GM19238 (cell line): ENCODE results near the gene KLRC3.
"Not testable (repeated sequence)": the region's sequence is repeated elsewhere in the genome, so short reads cannot be mapped to it uniquely, and the experiment has no call there.

Experiments used
- DNase-seq: peaks from one replicate; pipeline ENCODE4 v3.0.0; 2011; ENCODE audit warnings: low spot score; ENCODE audit not compliant: insufficient read length

KLRC3 gene

DNA sequence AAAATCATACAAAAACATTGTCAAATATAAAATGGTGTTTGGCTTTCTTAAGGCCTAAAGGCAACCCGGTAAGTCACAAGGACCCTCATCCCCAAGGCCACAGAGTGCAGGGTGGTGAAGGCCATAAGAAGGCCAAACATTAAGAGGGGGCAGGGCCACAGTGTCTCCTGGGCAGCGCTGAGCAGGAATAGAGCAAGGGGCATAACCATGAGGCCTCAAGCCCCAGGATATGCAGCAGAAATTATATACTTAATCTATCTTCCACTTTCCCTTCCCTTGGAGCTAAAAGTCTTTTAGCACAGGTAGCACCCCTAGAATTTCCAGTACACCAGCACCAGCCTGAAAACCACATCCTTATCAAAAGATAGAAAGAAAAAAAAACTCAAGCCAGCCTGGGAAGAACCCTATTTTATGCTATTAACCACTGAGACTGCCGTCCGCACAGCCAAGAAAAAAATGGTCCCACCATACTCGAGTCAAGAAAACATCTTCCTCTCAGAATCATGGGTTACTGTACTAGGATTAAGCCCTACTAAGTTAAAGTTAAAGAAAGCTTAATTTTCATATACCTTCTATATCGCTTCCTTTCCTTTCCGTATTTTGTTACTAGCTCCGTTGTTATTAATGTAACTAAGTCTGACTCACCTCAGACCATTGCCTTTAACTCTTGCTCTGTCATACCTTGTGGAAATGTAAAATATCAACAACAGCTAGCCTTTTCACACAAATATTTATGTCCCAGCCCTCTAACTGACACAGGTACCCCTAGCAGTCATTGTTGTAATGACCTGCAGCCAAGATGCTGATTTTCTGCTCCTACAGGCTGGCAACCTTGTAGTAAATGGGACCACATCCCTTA lies 50.6 kb downstream of the KLRC3 start:
- no peak for DNase-seq

DNA sequence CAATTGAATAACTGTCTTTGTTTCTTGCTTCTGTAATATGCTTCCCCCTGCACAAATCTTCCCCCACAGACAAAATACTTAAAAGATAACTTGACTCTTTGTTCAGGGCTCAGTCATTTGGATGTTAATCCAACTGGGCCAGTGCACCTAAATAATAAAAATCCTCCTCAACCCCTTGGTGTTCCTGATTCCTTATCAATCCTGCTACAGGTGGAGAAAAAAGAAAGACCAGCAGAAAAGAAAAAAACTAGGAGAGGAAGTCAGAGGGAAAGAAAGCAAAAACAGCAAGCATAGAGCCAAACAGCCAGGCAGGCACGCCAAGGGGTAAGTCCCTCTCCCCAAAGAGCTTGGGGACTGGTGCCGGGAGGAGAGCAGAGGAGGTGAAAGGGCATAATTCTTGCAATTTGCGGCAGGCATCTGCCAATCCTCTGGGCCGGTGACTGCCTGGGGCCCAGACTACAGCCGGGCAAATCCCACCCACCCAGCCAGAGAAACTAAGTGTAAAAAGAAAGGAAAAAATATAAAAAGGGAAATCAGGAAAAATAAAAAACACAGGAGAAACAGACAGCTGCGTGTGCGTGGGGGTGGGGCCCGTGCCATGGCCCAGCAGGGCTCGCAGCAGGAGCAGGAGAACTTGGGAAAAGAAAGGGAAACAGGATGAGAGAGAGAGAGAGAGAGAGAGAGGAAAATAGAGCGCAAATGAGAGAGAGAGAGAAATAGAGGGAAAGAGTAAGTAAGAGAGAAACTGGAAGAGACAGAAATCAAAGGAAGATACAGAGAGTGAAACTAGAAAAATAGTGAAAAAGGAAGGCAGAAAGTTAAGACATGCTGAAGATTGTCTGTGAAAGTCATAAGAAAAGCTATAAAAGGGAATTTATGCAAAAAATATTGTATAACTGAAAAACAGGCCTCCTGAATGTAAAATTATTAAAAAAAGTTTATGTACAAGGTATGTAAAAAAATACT lies 51.9 kb downstream of the KLRC3 start:
- DNase-seq, result no peak

DNA sequence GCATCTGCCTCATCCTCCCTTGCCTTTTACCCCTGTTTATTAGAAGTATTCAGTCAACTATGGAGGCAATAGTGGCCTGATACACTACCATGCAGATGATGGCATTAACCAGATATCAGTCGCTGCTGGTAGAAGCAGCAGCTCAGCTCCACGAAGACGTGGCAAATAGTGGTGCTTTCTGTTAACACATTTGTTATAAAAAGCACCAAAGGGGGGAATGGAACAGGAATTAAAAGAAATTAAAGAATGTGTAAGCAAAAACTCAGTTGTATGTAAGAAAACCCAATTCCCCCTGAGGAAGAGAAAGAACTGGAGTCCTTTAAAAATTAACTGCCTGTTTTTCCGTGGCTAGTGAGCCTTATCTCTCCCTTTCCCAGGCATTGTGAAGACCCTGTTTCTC lies 52.7 kb downstream of the KLRC3 start:
- not testable (repeated sequence) for DNase-seq

DNA sequence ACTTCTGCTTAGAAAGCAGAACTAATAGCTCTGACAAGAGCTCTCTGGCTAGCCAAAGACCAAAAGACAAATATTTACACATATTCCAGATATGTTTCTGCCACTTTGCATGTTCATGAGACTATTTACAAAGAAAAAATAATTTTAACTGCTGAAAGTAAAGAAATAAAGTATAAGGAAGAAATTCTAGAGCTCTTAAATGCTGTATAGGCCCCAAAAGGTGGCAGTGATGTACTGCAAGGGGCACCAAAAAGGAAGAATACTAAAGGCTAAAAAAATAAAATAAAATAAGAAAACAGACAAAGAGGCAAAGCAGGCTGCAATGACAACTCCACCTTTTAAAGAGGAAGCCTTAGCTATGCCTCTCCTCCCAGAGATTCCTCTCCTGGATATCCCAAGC lies 53.5 kb downstream of the KLRC3 start:
- no peak for DNase-seq

DNA sequence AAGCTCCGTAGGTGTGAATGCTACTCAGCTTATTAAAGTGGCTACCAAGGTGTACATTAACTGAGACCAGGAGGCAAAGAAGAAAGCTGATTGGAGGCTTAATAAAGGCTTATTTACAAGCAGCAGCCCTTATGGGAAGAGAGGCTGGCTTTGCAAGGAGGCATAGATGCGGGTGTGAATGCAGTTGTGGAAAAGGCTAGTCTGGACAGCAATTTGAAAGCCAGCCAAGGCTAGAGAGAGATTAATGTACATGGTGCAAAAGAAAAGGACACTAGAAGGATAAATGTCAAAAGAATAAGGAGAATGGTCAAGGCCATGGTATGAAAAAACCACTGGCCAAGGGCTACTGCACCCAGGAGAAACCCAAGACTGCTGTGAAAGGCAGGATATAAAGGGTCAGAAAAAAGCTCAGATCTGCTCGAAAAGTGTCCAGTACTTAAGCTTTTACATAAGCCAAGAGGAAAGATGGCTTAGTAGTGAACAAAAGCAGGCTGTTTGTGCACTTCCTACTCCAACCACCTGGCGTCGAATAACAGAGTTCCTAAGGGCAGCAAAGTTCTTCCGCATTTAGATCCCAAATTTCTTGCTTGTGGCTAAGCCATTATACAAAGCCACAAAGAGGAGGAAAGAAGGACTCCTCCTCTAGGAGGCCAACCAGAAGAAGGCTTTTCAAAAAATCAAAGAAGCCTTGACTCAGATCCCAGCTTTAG lies 54.5 kb downstream of the KLRC3 start:
- DNase-seq, result no peak

DNA sequence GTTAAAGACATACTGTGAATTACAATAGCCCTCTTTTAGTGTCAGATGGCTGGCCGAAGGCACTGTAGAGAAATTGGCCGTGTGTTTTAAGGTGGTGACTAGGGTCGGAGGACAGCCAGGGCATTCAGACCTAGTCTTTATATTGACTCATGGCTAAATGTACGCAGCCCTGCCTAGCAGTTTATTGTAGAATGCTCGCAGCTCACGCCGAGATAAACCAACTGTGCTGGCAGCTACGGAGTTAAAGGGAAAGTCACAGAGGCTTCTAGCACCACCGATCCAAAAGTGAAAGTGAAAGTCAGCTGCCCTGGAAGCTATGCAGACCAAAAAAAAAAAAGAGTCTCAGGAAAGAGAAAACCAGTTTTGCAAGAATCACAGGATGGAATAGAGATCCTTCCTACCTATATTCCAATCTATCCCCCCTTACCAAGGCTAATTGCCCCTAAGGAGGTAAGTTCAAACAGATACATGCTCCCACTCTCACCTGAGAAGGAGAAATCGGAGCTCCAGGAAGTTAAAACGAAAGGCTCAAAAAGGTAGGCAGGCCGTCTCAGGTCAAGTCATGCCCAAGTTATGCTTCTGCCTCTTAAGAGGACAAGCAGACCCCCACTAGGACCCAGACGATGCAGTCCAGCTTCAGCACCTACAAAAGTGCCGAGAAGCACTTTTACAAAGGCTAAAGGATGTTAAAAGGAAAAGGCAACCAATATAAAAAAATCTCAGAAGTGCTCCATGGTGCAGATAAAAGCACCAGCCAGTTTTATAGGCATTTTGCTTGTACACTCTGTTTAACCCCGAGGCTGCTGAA lies 55.4 kb downstream of the KLRC3 start:
- peak; percentile 22 for DNase-seq

DNA sequence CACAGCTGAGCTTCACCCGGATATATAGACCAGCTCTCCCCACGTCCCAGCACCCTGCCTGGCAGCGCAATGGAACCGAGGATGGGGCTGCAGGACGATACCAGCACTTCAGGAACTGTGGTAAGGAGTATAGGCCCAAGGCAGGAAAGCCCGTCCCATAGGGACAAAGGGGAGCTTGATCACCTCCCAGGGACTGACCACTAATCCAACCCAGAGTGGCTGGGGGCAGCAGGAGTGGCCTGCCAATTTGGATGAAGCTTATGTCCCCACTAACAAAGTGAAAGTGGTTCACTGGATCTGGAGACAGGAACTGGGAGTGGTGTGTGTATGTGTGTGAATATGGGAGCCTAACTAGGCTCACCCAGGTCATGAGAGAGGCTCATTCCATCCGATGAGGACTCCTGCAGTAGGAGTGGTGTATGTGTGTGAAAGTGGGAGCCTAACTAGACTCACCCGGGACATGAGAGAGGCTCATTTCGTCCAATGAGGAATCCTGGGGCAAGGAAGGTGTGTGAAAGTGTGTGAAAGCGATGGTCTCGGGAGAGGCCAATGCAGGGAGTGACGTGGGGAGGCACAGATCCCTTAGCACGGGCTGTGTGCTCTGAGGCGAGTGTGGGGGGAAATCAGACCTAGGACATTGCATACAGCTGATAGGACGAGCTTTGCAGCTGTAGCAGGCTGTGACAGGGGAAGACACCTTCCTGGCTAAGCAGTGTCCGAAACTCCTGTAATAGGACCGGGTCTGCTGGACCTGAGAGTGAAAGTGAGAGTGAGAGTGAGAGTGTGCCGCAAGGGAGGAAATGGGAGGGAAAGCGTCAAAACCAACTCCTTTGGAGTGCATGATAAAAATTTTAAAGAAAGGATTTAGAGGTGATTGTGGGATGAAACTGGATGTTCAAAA lies 56.2 kb downstream of the KLRC3 start:
- DNase-seq, result peak; percentile 27

DNA sequence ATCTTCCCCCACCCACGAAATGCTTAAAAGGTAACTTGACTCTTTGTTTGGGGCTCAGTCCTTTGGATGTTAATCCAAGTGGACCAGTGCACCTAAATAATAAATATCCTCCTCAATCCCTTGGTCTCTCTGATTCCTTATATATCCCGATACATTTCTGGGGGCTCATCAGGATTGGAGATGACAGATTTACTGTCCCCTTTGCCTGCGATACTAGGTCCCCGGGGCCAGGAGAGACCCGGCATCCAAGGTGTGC lies 56.8 kb downstream of the KLRC3 start:
- DNase-seq, result no peak

DNA sequence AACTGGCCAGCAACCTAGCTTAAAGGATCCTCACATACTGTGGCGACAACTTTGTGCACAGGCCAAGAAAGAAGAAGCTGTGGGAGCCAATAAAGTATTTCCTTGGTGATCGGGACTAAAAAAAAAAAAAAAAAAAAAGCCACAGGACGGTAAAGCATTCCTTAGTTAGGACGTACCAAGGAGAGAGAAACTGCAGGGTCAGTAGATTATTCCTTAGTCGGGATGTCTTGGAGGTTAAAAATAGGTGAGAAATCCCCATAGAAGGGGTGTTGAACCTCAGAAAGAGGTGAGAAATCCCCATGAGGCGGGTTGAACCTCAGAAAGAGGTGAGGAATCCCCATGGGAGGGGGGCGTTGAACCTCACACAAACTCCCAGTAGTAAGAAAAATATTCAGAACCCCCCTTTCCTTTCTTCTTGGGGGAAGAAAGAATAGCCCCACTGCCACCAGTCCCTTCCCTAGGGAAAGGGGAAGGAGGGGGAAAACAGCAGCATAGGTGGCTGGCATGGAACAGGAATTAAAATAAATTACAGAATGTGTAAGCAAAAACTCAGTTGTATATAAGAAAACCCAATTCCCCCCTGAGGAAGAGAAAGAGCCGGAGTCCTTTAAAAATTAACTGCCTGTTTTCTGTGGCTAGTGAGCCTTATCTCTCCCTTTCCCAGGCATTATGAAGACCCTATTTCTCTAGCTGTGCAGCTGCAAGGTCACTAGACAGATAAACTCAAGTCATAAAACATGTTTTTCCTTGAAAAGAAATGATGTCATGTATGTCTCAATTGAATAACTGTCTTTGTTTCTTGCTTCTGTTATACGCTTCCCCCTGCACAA lies 57.4 kb downstream of the KLRC3 start:
- DNase-seq, result no peak

DNA sequence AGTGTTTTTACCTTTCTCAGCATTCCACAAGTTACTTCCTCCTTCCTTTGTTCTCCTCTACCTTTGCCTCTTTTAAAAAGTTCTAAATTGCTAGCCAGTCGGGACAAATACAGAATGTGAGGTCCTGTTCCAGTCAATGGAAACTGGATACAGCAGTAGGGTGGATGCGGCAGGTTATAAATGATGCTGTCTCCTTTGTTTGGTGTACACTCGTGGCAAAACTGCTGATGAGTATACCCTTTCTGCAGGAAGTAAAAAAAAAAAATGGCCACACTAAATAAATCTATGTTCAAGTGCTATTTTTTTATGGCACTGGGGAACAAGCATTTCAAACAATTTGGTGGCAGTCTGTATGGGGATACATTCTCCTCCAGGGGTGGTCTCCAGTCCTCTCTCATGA lies 58.1 kb downstream of the KLRC3 start:
- no peak for DNase-seq
